HG03571 (cell line): ENCODE results near the gene MARCHF3.
"Not testable (repeated sequence)": the region's sequence is repeated elsewhere in the genome, so short reads cannot be mapped to it uniquely, and the experiment has no call there.

Experiments
- ATAC-seq: cut with Tn5 transposase; IDR thresholded peaks from one replicate; pipeline ENCODE4 v1.9.1; 2021; ENCODE audit not compliant: unreplicated experiment

The MARCHF3 gene

DNA sequence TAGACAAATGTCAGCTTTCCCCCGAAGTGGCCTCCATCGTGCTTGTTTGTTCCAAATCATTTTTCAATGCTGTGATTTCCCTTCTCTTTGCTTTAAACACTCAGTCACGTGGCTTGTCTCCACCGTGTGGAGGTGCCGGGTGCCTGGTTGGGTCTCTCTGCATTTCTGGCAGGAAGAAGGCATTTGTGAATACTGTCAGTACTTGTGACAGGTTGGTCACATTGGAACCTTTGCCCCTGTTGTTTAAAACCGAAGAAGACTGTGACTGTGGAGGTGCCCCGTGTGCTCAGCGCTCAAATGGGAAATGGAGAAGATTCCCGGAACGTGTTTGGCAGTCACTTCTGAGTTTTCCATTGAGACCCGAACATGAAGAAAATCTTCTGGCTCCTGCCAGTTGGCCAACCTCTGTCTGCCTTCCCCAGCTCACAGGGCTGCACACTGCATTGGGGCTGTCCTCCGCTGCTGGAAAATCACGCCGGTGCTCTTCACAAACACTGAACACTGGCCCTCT is 178.8 kb downstream of the MARCHF3 start:
- no peak for ATAC-seq

- ATAC-seq = no peak
Measured at GRCh38 chr5:126849101-126849678, 181.2 kb downstream of the MARCHF3 start.

GRCh38 chr5:126848253-126848652 is 182.1 kb downstream of the MARCHF3 start:
- ATAC-seq = no peak

DNA sequence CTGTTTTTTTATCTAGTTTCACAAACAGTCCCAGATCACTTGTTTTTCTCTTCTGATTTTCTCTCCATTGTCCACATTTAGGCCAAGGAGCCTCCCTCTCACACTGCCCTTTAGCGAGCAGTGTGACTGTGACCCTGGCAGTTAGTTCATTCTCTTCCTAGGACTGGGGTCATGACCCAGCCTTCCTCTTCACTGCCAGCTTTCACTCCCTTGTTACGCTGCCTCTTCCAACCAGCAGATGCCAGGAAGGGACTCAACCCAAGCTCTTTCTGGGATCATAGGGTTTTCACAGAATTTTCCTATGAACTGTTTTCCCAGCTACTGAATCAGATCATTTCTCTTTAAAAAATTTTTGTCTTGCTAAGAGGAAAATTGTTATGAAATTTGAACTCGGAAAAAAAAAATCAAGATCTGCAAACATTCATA is 182.5 kb downstream of the MARCHF3 start:
- ATAC-seq = no peak

DNA sequence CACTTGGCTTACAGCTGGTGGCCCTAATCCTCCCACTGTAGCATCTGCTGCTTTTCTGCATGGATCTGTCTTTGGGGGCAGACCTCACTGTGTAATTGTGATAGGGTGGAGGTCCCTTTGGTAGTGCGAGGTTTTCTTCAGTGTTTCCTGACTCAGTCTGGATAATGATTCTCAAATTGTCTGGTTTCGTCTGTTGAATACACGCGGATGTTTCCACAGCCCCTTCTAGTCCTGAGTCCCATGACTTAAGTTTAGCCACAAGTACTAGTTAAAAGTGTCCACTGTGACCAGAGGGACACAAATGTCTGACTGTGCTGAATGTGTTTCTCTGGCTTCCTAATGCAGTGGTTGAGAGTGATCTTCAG is 182.9 kb downstream of the MARCHF3 start:
- ATAC-seq = no peak

DNA sequence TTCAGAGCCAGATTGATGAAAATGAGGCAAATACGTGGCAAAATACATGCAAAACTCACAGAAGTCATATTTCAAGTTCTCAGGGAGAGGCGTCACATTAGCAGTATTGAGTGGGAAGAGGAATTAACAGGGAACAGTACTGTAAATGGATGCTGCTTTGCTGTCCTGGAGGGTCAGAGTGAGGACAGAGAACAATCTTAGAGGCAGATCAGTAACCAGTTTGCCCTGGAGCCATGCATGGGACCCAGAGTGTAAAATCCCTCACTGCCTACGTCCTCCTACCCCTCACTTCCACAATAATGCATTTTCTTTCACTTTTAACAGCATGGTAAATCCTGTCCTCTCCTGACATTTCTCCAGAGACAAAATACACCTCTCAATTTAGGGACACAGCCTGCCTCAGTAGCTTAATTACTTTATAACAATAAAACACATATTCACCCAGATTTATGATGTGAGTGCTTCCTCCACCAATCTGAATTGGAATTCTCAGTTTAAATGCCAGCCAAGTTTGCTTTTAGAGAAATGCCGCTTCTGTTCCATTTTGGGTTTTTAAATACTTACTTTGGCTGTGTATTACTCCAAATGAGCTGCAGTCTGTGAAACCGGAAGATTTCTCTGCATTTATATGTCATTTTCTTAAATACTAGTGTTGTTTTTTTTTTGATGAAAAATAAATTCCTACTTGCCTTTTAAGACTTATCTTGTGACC is 183.5 kb downstream of the MARCHF3 start:
- no peak for ATAC-seq

GRCh38 chr5:126846344-126846743 is 184.0 kb downstream of the MARCHF3 start:
- ATAC-seq = no peak

DNA sequence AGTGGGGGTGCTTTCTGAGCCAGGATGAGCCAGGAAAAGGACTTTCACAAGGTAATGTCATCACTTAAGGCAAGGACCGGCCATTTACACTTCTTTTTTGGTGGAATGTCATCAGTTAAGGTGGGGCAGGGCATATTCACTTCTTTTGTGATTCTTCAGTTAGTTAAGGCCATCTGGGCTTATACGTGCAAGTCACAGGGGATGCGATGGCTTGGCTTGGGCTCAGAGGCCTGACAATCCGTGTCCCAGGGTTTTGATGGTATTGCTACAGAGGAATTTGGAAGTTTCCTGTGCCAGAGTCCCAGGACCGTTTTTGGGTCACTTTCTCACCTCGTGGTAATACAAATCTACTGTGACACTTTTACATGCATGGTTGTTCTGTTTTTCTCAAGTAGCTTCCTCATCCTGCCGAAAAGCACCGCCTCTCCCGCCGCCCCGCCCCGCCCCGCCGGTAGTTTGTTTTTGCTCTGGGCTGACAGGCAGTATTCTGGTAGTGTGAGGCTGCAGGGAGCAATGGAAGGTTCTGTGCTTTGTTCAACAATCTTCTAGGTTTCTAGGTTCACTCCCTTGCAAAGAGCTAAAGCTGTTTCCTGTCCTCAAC is 184.8 kb downstream of the MARCHF3 start:
- not testable (repeated sequence) for ATAC-seq

GRCh38 chr5:126843375-126843774 is 187.0 kb downstream of the MARCHF3 start:
- not testable (repeated sequence) for ATAC-seq

DNA sequence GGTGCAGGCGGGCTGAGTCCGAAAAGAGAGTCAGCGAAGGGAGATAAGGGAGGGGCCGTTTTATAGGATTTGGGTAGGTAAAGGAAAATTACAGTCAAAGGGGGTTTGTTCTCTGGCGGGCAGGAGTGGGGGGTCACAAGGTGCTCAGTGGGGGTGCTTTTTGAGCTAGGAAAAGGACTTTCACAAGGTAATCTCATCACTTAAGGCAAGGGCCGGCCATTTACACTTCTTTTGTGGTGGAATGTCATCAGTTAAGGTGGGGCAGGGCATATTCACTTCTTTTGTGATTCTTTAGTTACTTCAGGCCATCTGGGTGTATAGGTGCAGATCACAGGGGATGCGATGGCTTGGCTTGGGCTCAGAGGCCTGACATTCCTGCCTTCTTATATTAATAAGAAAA is 191.0 kb downstream of the MARCHF3 start:
- ATAC-seq = not testable (repeated sequence)

- no peak for ATAC-seq
Measured at GRCh38 chr5:126837906-126838539, 192.3 kb downstream of the MARCHF3 start.

DNA sequence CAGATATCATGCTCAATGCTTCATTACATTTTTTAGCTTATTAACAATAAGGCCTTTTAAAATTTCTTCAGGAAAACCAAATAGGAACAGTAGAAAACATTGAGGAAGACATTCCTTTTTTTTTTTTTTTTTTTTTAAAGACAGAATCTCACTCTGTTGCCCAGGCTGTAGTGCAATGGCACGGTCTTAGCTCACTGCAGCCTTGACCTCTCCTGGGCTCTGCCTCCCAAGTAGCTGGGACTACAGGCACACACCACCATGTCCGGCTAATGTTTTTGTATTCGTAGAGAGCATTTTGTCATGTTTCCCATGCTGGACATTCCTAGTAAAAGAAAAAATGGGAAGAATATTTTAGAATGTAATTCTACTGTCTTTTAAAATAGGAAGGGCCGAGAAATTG is 193.1 kb downstream of the MARCHF3 start:
- no peak for ATAC-seq

- no peak for ATAC-seq
Measured at GRCh38 chr5:126836778-126837177, 193.6 kb downstream of the MARCHF3 start.

- ATAC-seq = no peak
Measured at GRCh38 chr5:126831156-126831555, 199.2 kb downstream of the MARCHF3 start.

DNA sequence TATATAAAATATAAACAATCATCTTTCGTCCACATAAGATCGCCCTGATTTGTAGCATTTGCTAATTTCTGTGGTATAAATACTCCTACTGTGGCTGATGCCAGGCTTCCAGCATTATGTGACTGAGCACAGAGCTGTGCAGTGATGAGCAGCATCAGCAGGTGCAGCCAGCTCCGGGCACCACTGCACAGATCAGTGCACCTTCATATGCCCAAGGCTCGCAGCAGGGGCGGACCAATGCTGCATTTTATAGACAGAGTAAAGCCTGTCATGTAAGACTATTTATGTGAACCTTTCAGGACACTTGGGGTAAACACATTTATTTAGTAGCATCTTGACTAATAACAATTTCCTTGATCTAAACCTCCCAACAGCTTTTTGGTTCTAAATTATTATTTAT is 200.3 kb downstream of the MARCHF3 start:
- no peak for ATAC-seq

DNA sequence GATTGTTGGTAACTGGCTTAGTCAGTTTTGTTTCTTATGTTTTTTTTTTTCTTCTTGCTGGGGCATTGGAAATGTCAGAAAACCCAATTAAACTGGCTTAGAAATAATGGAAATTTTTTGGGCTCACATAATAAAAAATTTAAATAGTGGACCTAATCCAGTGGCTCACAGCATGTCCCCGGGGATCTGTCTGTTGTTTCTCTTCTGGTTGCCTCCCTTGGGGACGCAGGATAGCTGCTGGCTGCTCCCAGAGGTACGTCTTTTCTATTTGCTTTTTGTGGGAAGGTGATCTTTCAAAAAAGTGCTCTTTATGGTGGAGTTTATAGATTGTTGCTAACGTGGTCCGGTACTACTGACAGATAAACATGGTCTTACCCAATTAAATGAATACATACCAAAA is 201.3 kb downstream of the MARCHF3 start:
- no peak for ATAC-seq

DNA sequence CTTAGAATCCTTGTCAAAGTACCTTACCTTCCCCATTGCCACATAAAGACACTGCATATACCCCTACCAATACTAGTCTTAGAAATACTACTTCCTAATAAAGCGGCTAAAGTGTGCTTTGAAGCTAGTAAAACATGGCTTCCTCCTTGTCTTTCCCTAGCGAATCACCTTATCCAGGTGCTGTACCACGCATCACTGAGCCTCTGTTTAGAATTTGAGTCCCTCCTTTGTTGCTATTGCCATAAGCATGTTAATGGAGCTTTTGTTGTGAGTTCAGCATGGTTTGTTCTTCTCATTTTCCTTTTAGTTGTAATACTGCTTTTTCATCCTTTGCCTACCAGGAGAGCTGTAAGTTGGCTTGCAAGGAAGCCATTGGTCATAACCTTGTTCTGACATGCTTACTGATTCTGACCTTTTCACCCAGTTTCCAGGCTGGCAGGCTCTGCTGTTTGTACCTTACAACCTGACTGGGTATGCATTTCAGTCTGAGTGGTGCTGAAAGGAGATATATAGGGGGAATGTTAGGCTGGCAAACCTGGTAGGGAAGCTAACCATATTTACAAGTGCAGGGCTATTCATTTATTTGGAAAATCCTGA is 203.6 kb downstream of the MARCHF3 start:
- ATAC-seq = no peak

DNA sequence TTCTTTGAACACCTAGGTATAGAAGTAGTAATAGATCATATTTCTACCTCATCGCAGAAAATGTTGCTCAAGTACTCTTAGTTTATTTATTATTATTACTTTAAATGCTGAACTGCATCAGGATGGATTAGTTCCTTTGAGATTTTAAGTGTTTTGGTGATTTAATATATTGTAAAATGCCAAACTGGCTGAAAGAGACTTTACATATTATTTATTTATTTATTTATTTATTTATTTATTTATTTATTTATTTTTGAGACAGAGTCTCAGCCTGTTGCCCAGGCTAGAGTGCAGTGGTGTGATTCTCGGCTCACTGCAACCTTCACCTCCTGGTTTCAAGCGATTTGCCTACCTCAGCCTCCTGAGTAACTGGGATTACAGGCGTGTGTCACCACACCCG is 211.1 kb downstream of the MARCHF3 start:
- no peak for ATAC-seq

DNA sequence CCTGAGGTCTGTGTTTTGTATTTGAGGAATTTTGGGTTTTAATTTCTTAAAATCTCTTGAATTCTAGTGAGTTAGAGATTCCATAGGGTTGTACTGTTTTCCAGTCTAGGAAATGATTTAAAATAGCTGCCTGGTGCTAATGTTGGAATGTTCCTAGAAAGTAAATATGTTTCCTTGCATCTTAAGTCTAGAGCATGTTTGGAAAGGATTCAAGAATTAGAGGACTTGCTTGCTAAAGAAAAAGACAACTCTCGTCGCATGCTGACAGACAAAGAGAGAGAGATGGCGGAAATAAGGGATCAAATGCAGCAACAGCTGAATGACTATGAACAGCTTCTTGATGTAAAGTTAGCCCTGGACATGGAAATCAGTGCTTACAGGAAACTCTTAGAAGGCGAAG is 211.6 kb downstream of the MARCHF3 start:
- no peak for ATAC-seq
